Gastroesophageal sphincter (tissue), 4 donors: Measurements from ENCODE around the gene PPP2R5E. TPM values are rescaled to one million over a fixed set of nuclear protein-coding genes. Genes with fewer than 3 reads are reported as not detected.
"Not testable (repeated sequence)": the region's sequence is repeated elsewhere in the genome, so short reads cannot be mapped to it uniquely, and the experiment has no call there.

Source experiments
- ATAC-seq: fragments of 150-250 bp; one replicate; pipeline ENCODE4 v1.9.1; 2016; ENCODE audit warnings: mild to moderate bottlenecking, moderate library complexity
- H3K27ac ChIP-seq, 4 donors: fragments of 200-600 bp; sonication (generic) in 3 of 4; 1 replicate in 3 of 4; 2 replicates in 1 of 4; pipeline ENCODE4 v1.5.1; 2016 to 2019
- H3K27me3 ChIP-seq: fragments of 200-600 bp; sonication (generic); one replicate; pipeline ENCODE4 v1.5.1; 2019
- H3K36me3 ChIP-seq, 2 donors: fragments of 200-600 bp; sonication (generic); one replicate each; pipeline ENCODE4 v1.5.1; 2019; ENCODE audit warnings: control low read depth in 1 of 2
- H3K4me1 ChIP-seq, 3 donors: fragments of 200-600 bp; sonication (generic); 1 replicate in 2 of 3; 2 replicates in 1 of 3; pipeline ENCODE4 v1.5.1; 2016 to 2019; ENCODE audit warnings: control low read depth in 2 of 3
- H3K4me3 ChIP-seq, 2 donors: fragments of 200-600 bp; sonication (generic); one replicate each; pipeline ENCODE4 v1.5.1; 2019; ENCODE audit warnings: mild to moderate bottlenecking in 1 of 2, moderate library complexity in 1 of 2
- H3K9me3 ChIP-seq, 3 donors: fragments of 200-600 bp; sonication (generic); one replicate each; pipeline ENCODE4 v1.5.1; 2017 to 2019; ENCODE audit warnings: control low read depth in 2 of 3
- CTCF ChIP-seq, 4 experiments: fragments of 200-600 bp in 2 of 4; fragments of 450-650 bp in 2 of 4; sonication (generic) in 1 of 4; IDR thresholded peaks; one replicate each; pipeline ENCODE4 v1.5.1; 2017 to 2019; ENCODE audit warnings: antibody characterized with exemption in 4 of 4, mild to moderate bottlenecking in 2 of 4, moderate library complexity in 2 of 4
- EP300 ChIP-seq: sonication (generic); formaldehyde crosslinking; IDR thresholded peaks from one replicate; pipeline ENCODE4 v1.6.1; 2017; ENCODE audit warnings: antibody characterized with exemption, mild to moderate bottlenecking
- POLR2A ChIP-seq, 2 donors: fragments of 450-650 bp; IDR thresholded peaks; one replicate each; pipeline ENCODE4 v1.6.1; 2017; ENCODE audit warnings: antibody characterized with exemption in 2 of 2, mild to moderate bottlenecking in 2 of 2, moderate library complexity in 1 of 2
- POLR2AphosphoS5 ChIP-seq: sonication (generic); formaldehyde crosslinking; IDR thresholded peaks from one replicate; pipeline ENCODE4 v1.6.1; 2017; ENCODE audit warnings: antibody characterized with exemption
- WGBS, 2 donors: methylation state at CpG; one replicate each; pipeline ENCODE4 v1.1.5; 2018; ENCODE audit warnings: low coverage in 1 of 2; 5-methylcytosine and 5-hydroxymethylcytosine counted together
- total RNA-seq, 4 donors: library from RNA; depleted of rRNA; stranded (reverse); fragments of >200 nt; gene quantifications; one replicate each; pipeline ENCODE4 v1.1.0, GENCODE V29; 2016

PPP2R5E gene
- total RNA-seq, 4 donors from 2014 or later, result 32.8 to 38.0 (median 33.7) TPM

GRCh38 chr14:63387711-63388110 lies 155.5 kb downstream of the PPP2R5E start:
- Histone ChIP-seq H3K4me1 (no peaks in the 10 kb centered on the region), H3K4me3 (no peak overlapping the region), H3K9me3 (no peaks in the 10 kb centered on the region), H3K27ac (no peak overlapping the region), H3K27me3 (no peaks in the 10 kb centered on the region), H3K36me3 (peaks cover 0 to 91% of the 10 kb centered on the region in 2 donors)
- TF ChIP-seq POLR2AphosphoS5 (no peak), CTCF (IDR thresholded peaks at IDR 0.05) (no peak), POLR2A (IDR thresholded peaks at IDR 0.05) (no peak), EP300 (no peak)
- 25 to 77% methylated on average over 1 to 5 of the region's 5 CpGs for WGBS, 2 donors
- ATAC-seq, result no peak

GRCh38 chr14:63383776-63384367 lies 159.3 kb downstream of the PPP2R5E start:
- H3K27me3 ChIP-seq, result no peaks in the 10 kb centered on the region
- H3K4me1 ChIP-seq, result no peaks in the 10 kb centered on the region
- 60 to 70% methylated on average over 4 of the region's 4 CpGs for WGBS, 2 donors
- H3K36me3 ChIP-seq, result peaks cover 0 to 95% of the 10 kb centered on the region in 2 donors
- ATAC-seq, result no peak
- H3K9me3 ChIP-seq, result no peaks in the 10 kb centered on the region
- no peak overlapping the region for H3K27ac ChIP-seq
- no peak overlapping the region for H3K4me3 ChIP-seq
- TF ChIP-seq POLR2A (IDR thresholded peaks at IDR 0.05) (no peak), POLR2AphosphoS5 (no peak), EP300 (no peak), CTCF (IDR thresholded peaks at IDR 0.05) (no peak)

GRCh38 chr14:63378444-63378843 lies 164.7 kb downstream of the PPP2R5E start:
- H3K27ac ChIP-seq, result no peak overlapping the region
- TF ChIP-seq EP300 (no peak), POLR2AphosphoS5 (no peak), POLR2A (IDR thresholded peaks at IDR 0.05) (no peak), CTCF (IDR thresholded peaks at IDR 0.05) (no peak)
- H3K36me3 ChIP-seq, result peaks cover 0 to 57% of the 10 kb centered on the region in 2 donors
- H3K9me3 ChIP-seq, result no peaks in the 10 kb centered on the region
- H3K4me1 ChIP-seq, result no peaks in the 10 kb centered on the region
- no peak overlapping the region for H3K4me3 ChIP-seq
- no peak for ATAC-seq
- WGBS, 2 donors, result 92 to 97% methylated on average over 2 of the region's 2 CpGs
- no peaks in the 10 kb centered on the region for H3K27me3 ChIP-seq

- Histone ChIP-seq H3K4me1 (no peaks in the 10 kb centered on the region), H3K27me3 (no peaks in the 10 kb centered on the region), H3K9me3 (no peaks in the 10 kb centered on the region), H3K36me3 (peaks cover 0 to 40% of the 10 kb centered on the region in 2 donors), H3K4me3 (no peak overlapping the region), H3K27ac (no peak overlapping the region)
- 44 to 45% methylated on average over 3 of the region's 3 CpGs for WGBS, 2 donors
- no peak for TF ChIP-seq EP300
- no peak for TF ChIP-seq POLR2A (IDR thresholded peaks at IDR 0.05)
- TF ChIP-seq POLR2AphosphoS5, result no peak
- TF ChIP-seq CTCF (IDR thresholded peaks at IDR 0.05), result no peak
- no peak for ATAC-seq
Observed at GRCh38 chr14:63375769-63376168, 167.4 kb downstream of the PPP2R5E start.

GRCh38 chr14:63371613-63372012 lies 171.6 kb downstream of the PPP2R5E start:
- WGBS, 2 donors, result 33 to 60% methylated on average over 2 of the region's 2 CpGs
- H3K36me3 ChIP-seq, result peaks cover 0 to 23% of the 10 kb centered on the region in 2 donors
- not testable (repeated sequence) for H3K9me3 ChIP-seq, H3K27ac ChIP-seq, ATAC-seq, H3K27me3 ChIP-seq, H3K4me1 ChIP-seq, H3K4me3 ChIP-seq
